ENCODE measurements around the gene PPA2. TPM values are rescaled to one million over a fixed set of nuclear protein-coding genes. Genes with fewer than 3 reads are reported as not detected.
A peak's percentile ranks its signal among the peaks of the same experiment; 100 is the strongest.

PPA2 gene
- total and polyA plus RNA-seq, 7 donors = 33.1 to 48.5 (median 41.7) TPM

GRCh38 chr4:105350859-105351490 is 122.9 kb downstream of the PPA2 start:
- Histone ChIP-seq H3K27ac (no peak overlapping the region), H3K4me3 (peak overlapping the region; percentile 50), H3K4me1 (peaks cover 11% of the 10 kb centered on the region), H3K27me3 (ENCODE audit: insufficient read depth in 3 of 3, low read length in 2 of 3) (no peaks in the 10 kb centered on the region), H3K36me3 (ENCODE audit: insufficient read depth in 1 of 2, low read depth in 1 of 2) (no peaks in the 10 kb centered on the region), H3K9me3 (no peaks in the 10 kb centered on the region)
- no peak for DNase-seq
- no peak for ATAC-seq
- TF ChIP-seq CTCF (IDR thresholded peaks at IDR 0.05) = no peak
- 54 to 78% (median 65%) methylated on average over 1 of the region's 1 CpG for WGBS, 3 donors
- intact Hi-C loops (cut with DNase I) = no loop called here

GRCh38 chr4:105348719-105349118 is 125.1 kb downstream of the PPA2 start:
- no peak for TF ChIP-seq CTCF (IDR thresholded peaks at IDR 0.05)
- Histone ChIP-seq H3K27me3 (ENCODE audit: insufficient read depth in 3 of 3, low read length in 2 of 3) (no peaks in the 10 kb centered on the region), H3K4me1 (peaks cover 11% of the 10 kb centered on the region), H3K9me3 (no peaks in the 10 kb centered on the region), H3K27ac (no peak overlapping the region), H3K4me3 (no peak overlapping the region), H3K36me3 (ENCODE audit: insufficient read depth in 1 of 2, low read depth in 1 of 2) (no peaks in the 10 kb centered on the region)
- ATAC-seq (no peak), DNase-seq (no peak)
- 96 to 100% (median 97%) methylated on average over 1 of the region's 1 CpG for WGBS, 3 donors
- intact Hi-C loops (cut with DNase I) = no loop called here

GRCh38 chr4:105346869-105347268 is 127.0 kb downstream of the PPA2 start:
- no peak overlapping the region for H3K27ac ChIP-seq
- WGBS, 3 donors = 87 to 94% (median 91%) methylated on average over 2 of the region's 2 CpGs
- H3K4me1 ChIP-seq = peaks cover 6% of the 10 kb centered on the region
- H3K27me3 ChIP-seq (ENCODE audit: insufficient read depth in 3 of 3, low read length in 2 of 3) = no peaks in the 10 kb centered on the region
- intact Hi-C loops (cut with DNase I) = no loop called here
- TF ChIP-seq CTCF (IDR thresholded peaks at IDR 0.05) = no peak
- DNase-seq (no peak), ATAC-seq (no peak)
- H3K9me3 ChIP-seq = no peaks in the 10 kb centered on the region
- H3K4me3 ChIP-seq = no peak overlapping the region
- no peaks in the 10 kb centered on the region for H3K36me3 ChIP-seq (ENCODE audit: insufficient read depth in 1 of 2, low read depth in 1 of 2)

GRCh38 chr4:105345838-105346237 is 128.0 kb downstream of the PPA2 start:
- H3K27ac ChIP-seq = no peak overlapping the region
- no peak for ATAC-seq
- H3K9me3 ChIP-seq = no peaks in the 10 kb centered on the region
- peaks cover 0 to under 1% of the 10 kb centered on the region in 2 donors for H3K36me3 ChIP-seq (ENCODE audit: insufficient read depth in 1 of 2, low read depth in 1 of 2)
- H3K4me3 ChIP-seq = no peak overlapping the region
- H3K27me3 ChIP-seq (ENCODE audit: insufficient read depth in 3 of 3, low read length in 2 of 3) = no peaks in the 10 kb centered on the region
- intact Hi-C loops (cut with DNase I) = no loop called here
- H3K4me1 ChIP-seq = peaks cover 6% of the 10 kb centered on the region
- 97 to 99% (median 98%) methylated on average over 2 of the region's 2 CpGs for WGBS, 3 donors
- DNase-seq = no peak
- no peak for TF ChIP-seq CTCF (IDR thresholded peaks at IDR 0.05)

GRCh38 chr4:105345358-105345757 is 128.5 kb downstream of the PPA2 start:
- no peak overlapping the region for H3K27ac ChIP-seq
- 42 to 54% (median 51%) methylated on average over 2 of the region's 2 CpGs for WGBS, 3 donors
- intact Hi-C loops (cut with DNase I) = no loop called here

More at GRCh38 chr4:105345358-105345757, 128.5 kb downstream of the PPA2 start:
- no peaks in the 10 kb centered on the region for H3K27me3 ChIP-seq (ENCODE audit: insufficient read depth in 3 of 3, low read length in 2 of 3)
- no peak for TF ChIP-seq CTCF (IDR thresholded peaks at IDR 0.05)
- ATAC-seq (no peak), DNase-seq (no peak)
- peaks cover 2% of the 10 kb centered on the region for H3K4me1 ChIP-seq
- peaks cover 0 to 5% of the 10 kb centered on the region in 2 donors for H3K36me3 ChIP-seq (ENCODE audit: insufficient read depth in 1 of 2, low read depth in 1 of 2)
- H3K9me3 ChIP-seq = no peaks in the 10 kb centered on the region
- H3K4me3 ChIP-seq = no peak overlapping the region
